NCI-H128 (cell line): Measurements from ENCODE around the gene TDP1.
A peak's percentile ranks its signal among the peaks of the same experiment; 100 is the strongest.

ENCODE experiments used
- DNase-seq: peaks from one replicate; lab custom pipeline; 2025; ENCODE audit not compliant: unreplicated experiment; lab: John Stamatoyannopoulos, UW

The TDP1 gene

DNA sequence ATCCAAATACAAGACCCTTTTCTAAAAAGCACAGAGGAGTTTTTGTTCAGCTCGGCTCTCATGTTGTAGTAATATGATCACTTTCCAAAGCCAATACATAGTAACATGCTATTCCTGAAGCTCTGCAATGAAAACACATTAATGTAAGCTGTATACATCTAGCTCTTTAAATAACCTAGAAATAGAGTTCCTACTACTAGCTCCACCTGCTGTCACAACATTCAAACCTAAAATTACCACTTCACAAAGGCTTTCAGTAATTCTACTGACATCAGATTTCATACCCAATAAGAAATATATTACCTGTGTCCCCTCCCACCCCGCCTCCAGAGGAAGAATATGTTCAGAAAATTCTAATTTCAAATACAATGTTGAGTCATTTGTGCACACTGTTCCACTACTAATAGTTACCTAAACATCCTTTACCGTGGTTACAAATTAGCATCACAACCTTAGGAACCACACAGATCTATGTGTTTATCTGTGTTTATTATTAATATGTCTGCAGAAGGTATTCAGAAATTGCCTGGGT is 19.0 kb upstream of the TDP1 start:
- DNase-seq: no peak

DNA sequence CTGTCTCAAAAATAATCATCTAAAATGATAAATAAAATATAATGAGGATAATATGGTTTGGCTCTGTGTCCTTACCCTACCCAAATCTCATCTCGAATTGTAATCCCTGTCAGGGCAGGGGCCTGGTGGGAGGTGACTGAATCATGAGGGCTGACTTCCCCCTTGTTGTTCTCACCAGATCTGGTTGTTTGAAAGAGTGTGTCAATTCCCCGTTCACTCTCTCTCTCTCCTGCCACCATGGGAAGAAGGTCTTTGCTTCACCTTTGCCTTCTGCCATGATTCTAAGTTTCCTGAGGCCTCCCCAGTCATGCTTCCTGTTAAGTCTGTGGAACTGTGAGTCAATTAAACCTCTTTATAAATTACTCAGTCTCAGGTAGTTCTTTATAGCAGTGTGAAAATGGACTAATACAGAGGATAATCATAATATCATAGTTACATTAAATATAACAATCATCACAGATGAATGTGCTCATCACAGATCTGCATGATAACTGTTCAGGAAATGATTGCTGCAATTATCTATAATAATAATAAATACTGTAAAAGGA is 13.8 kb upstream of the TDP1 start:
- DNase-seq: no peak

DNA sequence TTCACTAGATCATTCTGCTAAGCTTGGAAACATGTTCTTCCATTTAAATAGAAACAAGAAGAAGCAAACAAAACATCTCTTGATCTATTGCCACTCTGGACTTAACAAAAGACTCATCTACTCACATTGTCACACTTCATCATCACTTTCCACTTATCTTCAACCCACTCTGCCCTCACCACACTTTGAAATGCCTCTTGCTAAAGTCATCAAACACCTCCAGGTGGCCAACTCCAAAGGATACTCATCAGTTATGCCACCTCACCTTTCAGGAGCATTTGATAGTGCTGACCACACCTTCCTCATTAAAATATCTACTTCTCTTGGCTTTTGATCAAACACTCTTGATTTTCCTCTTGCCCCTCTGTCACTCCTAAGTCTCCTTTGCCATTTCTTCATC is 8.4 kb upstream of the TDP1 start:
- no peak for DNase-seq

DNA sequence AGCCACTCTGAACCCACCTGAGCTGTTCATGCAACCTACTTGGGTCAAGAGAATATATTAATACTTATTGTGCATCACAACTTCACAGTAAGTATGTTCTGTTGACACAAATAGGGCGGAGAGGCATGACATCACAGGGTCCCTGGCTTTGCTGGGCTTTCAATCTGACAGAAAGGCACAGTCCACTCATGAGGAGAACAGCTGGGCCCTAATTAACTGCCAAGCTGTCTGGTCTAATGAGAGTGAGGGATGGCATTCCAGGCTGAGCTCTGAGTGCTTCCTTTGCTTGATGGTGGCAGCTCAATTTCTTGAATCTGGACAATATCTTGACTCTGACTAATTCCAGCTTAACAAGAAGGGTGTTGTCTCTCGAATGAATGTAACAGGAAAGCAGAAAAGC is 3.2 kb upstream of the TDP1 start:
- no peak for DNase-seq

DNA sequence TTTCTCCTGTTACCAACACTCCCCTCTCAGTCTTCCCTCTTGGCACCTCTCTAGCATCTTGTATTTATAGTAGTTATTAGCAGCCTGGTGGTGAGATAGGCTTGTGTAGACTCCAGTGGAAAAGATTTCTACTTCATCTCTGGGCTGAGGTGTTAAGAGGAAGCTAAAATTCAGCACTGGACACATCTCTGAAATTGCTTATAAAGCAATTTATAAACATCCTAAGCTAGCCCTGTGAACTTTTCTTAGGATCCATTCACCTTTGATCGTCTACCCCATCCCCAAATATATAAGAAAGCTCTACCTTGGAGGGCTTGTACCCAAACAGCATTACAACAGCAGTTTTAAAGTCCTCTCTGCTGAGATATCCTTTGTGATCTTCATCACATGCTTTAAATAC is 2.1 kb upstream of the TDP1 start:
- no peak for DNase-seq

DNA sequence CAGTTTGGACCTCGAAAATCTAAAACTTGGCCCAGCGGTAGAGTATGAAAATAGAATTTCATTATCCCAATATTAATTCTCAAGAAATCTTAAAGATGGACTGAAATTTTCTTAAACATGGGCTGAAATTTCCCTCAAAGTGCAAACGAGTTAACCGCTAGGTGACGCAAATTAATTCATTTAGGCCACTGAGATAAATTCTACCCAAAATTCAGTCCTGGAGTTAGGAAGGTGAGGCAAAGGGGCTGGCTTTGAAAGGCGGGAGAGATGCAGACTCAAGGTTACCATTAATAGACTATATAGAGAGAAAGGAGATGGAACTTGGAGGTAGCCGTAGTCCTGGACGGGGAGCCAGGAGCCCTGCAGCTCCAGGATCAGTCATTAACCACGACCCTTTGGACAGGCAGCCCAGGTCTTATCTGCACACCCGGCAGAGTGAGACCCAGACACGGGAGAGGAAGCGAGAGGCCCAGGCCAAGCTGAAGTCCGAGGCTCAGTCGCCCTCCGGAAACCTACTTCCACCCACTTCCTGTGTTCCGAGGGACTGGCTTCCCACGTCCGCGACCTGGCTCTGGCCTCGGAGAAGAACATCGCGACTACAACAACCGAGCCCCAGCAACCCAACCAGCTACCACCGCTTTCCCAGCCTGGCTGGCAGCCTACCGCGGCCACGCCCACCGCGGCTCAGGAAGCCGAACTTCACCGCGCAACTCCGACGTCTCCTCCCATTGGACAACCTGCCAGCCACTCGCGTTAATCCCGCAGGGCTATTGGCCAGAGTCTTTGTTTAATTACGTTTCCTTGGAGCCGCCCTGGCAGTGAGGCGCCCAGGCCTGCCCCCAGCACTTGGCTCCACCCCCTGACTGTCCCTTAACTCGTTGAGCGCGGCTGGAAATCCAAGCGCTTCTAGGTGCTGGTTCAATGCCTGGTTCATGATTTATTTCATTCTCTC is 1.4 kb upstream of the TDP1 start, which contains the start of gene EFCAB11:
Gene EFCAB11 (minus strand): TSS at position 661 of the 952 bp plus-strand sequence. CDS start 70 bp downstream, at position 591.
- DNase-seq: peak; percentile 100

DNA sequence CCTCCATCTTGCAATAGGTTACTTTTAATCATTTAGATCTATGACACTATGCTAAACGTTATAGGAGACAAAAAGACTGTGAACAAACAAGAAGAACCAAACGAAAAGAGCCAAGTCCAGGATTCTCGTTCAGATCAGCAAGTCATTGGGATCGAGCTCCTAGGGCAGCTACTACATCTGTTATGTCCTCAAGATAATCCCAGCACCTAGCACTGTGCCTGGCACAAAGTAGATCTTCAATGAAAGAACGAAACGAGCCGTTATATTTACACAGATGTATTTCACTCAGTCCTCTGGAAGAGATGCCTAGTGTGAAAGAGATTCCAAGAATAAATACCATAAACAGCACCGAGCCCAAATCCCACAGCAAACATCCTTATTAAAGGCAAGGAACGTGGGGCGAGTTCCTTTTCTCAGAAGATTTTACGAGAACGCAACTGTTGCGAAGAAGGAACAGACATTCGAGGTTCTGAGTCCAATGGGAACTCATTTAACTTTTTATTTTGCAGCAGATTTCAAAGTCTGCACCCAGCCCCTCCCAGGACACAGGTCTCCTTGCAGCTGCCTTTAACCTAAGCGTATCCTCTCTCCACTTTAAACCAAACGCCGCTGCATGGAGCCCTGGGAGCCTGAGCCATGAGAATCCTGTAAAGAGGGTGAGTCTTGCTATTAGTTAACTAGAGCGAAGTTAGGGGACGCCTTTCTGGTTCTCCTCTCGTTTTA is 544 bp upstream of the TDP1 start:
- no peak for DNase-seq

DNA sequence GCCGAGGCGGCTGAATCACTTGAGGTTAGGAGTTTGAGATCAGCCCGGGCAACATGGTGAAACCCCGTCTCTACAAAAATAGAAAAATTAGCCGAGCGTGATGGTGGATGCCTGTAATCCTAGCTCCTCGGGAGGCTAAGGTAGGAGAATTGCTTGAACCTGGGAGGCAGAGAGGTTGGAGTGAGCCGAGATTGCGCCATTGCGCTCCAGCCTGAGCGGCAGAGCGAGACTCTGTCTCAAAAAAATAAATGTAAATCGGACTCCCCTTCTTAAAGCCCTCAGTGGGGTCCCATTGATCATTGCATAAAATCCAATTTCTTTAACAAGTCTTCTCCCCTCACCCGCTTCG is 908 bp downstream of the TDP1 start:
- DNase-seq: no peak

DNA sequence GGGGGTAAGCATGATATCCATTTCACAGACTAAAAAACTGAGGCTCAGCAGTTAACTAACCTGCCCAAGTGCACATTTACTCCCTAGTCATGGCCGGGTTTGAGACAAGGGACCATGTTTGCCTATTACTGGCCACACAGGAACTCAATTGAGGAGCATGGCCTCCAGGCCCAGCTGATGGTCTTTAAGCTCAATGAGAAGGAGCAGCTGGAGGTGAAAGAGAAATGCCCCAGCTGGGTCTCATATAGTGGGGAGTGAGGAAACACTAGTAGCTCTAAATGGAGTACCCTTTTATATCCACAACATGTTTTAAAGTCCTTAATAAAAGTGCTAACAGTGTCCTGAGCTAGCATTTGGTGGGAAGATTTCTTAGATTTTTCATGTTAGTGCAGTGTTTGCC is 1.6 kb downstream of the TDP1 start:
- no peak for DNase-seq

DNA sequence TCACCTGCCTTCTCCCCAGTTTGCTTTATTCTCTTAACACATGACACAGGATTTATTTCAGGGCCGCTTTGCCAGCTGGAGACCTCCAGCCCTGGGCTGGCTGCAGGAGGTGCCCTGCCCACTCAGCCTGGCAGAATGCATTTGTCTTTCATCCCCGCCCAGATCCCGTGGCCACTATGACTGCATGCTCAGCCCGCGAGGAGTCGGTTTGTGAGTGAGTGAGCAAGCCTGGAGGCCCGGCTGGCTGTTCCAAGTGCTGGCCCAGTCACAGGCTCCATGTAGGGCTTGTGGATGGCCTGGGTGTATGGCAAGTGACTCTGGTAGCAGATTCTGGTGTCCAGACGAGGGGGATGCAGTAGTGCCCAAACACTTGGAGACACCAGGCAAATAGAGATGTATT is 2.1 kb downstream of the TDP1 start:
- DNase-seq: no peak

DNA sequence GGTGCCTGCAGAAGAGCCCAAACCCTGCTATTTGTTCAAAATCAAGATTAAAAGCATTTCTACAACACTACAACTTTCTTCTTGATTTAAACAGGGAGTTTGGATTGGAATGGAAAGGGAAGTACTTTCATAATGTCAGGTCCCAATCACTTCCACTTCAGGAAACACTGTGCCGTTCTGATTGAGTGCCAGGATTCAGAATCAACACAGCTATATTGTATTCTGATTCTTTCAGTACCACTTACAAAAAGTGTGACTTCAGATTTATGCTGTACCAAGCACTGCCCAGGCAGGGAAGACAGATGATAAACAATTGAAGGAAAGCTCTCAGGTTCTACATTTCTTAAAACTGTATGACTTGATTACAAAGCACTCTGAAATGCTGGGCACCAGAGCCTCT is 3.2 kb downstream of the TDP1 start:
- no peak for DNase-seq

DNA sequence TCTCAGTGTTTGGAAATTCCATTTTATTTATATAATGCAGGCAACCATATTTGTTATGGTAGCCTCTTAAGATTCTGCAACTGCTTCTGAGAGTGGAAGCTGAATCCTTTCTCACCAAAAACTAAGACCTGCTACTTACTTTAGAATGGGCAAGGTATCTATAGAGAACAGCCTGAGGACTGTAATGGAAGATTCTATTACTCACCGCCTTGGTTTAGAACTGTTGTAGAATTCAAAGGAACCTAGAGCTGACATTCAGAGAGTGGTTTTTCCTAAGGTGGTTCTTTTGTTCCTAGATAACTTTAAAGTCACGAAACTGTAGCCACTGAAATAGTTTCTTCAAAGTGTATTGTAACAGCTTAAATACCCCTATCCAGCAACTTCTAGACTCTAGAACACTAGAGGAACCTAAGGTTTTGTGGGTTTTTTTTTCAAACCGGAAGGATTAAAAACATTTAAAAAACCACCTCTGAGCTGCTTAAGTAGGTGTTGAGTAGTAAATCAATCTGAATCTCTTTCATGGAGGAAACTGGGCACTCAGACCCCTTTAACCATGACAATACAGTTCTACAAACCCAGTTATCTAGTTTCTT is 4.2 kb downstream of the TDP1 start:
- DNase-seq: no peak

DNA sequence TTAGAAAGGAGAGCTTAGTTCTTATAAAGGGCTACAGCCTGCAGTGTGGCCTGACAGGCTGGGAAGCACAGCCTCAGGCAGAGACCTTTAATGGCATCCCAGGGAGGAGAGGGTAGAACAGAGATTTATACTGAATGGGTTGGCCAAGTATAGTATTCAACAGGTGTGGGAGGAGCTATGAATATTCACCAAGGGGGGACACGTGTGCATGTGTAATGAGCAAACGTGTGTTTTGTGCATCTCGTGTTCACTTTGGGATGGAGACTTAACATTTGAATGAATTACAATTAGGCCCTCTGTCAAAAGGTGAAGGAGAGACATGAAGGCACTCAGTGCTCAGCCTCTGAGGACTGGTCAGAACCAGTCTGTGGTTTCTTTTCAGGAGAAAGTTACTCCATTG is 5.2 kb downstream of the TDP1 start:
- no peak for DNase-seq

DNA sequence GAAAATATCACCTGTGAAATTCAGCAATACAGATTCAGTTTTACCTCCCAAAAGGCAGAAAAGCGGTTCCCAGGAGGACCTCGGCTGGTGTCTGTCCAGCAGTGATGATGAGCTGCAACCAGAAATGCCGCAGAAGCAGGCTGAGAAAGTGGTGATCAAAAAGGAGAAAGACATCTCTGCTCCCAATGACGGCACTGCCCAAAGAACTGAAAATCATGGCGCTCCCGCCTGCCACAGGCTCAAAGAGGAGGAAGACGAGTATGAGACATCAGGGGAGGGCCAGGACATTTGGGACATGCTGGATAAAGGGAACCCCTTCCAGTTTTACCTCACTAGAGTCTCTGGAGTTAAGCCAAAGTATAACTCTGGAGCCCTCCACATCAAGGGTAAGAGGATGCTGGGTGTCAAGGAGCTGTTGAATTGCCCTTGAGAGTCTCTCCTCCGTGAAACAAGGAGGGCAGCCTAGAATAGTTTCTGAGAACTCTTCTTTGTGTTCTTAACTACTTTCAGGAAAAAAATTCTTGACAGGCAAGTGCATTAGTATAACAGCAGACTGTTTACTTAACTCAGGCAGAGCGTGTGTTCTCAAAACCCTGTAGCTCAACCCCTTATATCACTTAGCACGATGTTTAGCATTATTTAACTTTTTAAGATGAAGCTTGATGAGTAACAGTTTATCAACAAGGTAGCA is 7.7 kb downstream of the TDP1 start:
- no peak for DNase-seq

DNA sequence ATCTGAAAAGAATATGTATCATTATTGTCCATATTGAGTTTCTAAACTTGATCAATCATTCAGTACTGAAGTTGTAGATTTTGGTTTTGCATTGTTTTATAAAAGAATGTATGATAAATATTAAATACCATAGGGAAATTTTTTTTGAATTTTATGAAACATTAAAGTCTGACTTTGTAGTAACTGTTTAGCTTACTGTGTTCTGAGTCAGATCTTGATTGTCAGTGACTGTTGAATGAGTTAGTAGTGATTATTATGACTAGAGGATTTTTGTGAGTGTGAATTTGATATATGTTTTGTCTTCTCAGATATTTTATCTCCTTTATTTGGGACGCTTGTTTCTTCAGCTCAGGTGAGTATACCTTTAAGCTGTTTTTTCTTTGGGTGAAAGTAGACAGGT is 10.1 kb downstream of the TDP1 start:
- no peak for DNase-seq

DNA sequence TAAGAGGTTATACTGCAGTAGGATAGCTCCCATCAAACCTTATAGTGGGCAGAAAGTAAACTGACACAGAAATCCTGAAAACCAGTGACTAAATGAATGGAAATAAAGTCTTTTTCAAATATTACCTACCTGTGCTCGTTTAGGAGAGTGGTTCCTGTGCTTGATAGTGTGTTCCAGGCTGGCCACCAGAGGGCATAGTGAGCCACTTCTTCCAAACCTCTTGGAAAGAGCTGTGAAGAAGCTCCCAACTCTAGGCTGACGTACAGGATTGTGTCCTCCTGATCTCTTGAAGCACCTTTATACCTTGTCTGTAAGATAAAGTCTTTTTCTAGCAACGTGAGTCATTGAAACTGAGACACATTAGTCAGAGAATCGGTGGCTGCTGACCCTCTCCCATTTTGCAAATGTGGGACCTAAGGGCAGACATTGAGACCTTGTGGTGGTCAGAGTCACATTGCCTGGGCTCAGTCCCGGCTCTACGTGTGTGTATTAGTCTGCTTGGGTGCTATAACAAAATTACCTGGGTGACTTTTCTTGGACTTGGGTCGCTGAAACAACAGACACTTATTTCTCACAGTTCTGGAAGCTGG is 17.6 kb downstream of the TDP1 start:
- peak; percentile 72 for DNase-seq

DNA sequence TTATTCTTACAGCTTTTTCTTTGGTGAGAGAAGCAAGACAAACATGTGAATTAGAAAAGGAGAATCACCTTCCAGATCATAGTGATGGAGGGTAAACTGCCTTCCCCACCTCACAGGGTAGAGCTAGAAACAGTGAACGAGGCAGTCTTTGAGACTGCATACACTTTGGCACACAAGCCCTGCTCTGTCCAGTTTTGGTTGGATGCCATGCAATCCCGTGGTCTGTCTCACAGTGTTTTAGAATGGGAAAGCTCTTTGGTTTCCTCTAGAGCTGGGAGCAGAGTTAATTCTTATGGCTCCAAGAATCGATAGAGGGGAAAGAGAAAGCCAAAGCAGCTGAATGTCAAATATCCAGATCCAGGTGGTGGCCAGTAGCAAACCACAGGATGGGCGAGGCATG is 21.9 kb downstream of the TDP1 start:
- DNase-seq: no peak

DNA sequence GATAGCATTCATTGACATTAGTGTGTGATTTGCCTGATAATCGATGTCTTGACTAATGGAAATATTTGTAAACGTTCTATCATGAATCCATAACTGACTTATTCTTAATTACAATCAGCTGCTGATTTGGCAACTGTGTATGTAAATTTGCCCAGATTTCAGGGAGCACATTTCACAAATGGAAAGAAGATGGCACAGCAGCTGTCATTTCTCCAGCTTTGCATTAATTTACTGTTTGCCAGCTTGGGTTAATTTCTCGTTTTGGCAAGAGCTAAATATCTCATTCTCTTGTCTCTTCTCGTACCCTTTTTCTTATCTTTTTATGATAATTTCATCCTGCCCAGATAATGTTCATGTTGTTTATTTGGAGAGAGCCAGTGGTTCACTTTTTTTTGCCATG is 22.9 kb downstream of the TDP1 start:
- no peak for DNase-seq

DNA sequence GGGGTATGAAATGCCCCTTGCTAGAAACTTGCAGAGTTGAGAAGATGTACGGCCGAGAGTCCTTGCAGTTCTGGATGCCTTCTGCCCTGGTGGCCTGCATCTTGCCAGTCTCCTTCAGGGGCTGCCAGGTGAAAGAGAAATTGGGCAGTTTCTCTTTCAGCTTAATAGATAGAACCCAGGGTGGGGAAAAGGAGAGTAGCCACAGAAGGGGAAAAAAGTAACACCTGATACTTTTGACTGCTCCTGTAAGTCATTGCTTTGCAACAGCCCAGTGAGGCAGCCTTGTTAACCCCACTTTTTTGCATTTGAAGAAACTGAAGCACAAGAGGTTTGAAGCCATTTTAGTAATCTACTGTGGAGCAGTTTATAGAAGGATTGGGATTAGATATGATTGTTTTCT is 27.6 kb downstream of the TDP1 start:
- DNase-seq: no peak

DNA sequence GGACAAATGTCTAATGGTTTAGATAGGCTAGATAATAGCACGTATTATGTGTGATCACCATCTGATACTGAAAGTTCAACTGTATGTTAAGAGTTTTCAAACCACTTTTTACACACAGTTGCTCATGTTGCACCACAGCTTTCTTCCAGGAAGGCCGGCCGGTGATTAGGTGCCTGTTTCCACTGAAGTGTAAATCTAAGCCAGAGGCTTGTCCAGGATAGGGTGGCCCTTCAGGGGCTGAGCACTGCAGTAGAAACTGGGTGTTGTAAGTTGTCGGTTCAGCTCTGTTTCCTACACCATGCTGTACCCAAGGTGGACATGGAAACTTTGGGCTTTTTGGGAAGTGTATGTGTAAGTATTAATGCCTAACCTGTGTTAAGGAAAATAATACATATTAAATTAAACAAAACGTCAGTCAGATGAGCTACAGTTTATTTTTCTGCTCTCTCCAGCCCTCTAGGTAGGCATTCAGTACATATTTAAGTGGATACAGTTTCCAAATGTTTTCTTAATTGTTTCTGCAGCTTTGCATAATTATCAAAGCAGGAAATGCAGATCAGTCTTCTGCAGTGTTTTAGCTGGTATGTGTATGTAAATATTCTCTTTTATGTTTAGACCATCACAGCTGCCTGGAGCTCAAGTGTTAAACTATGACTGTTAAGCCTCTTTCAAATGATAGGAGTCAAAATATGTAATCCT is 30.9 kb downstream of the TDP1 start:
- no peak for DNase-seq
